HEK293T (cell line): ENCODE data around the gene RPL7L1.

Experiments
- CTCF ChIA-PET: fragments of 350-600 bp; formaldehyde crosslinking; extraction: SDS; loops from one replicate; lab custom pipeline; 2021; ENCODE audit warnings: antibody characterized with exemption, inconsistent platforms; lab: Yijun Ruan, JAX
- POLR2A ChIA-PET: fragments of 350-600 bp; formaldehyde crosslinking; extraction: SDS; loops from one replicate; lab custom pipeline; 2020; ENCODE audit warnings: antibody characterized with exemption, inconsistent platforms; lab: Yijun Ruan, JAX
- DNase-seq: peaks from one replicate; pipeline ENCODE4 v3.0.0; 2012; ENCODE audit warnings: mixed read lengths; ENCODE audit errors: extremely low spot score
- ARNT ChIP-seq: fragments of 450-650 bp; IDR thresholded peaks from 2 replicates; pipeline ENCODE4 v1.6.1; 2017; ENCODE audit warnings: mild to moderate bottlenecking
- BHLHE40 ChIP-seq: fragments of 450-650 bp; IDR thresholded peaks from 2 replicates; pipeline ENCODE4 v1.6.1; 2016; ENCODE audit warnings: mild to moderate bottlenecking, moderate library complexity, borderline replicate concordance
- CTBP1 ChIP-seq: fragments of 450-650 bp; IDR thresholded peaks from 2 replicates; pipeline ENCODE4 v1.6.1; 2016; ENCODE audit warnings: borderline replicate concordance
- ELF4 ChIP-seq: fragments of 450-650 bp; IDR thresholded peaks from 2 replicates; pipeline ENCODE4 v1.6.1; 2017; ENCODE audit warnings: antibody characterized with exemption
- FOXA1 ChIP-seq: fragments of 450-650 bp; IDR thresholded peaks from 2 replicates; pipeline ENCODE4 v1.6.1; 2016; ENCODE audit warnings: mild to moderate bottlenecking
- FOXK2 ChIP-seq: fragments of 450-650 bp; IDR thresholded peaks from 2 replicates; pipeline ENCODE4 v1.6.1; 2016; ENCODE audit warnings: mild to moderate bottlenecking
- FOXM1 ChIP-seq: fragments of 450-650 bp; IDR thresholded peaks from 2 replicates; pipeline ENCODE4 v1.6.1; 2017; ENCODE audit warnings: mild to moderate bottlenecking, borderline replicate concordance
- HDGF ChIP-seq: fragments of 450-650 bp; IDR thresholded peaks from 2 replicates; pipeline ENCODE4 v1.6.1; 2017; ENCODE audit warnings: antibody characterized with exemption, borderline replicate concordance
- L3MBTL2 ChIP-seq: fragments of 450-650 bp; conservative IDR thresholded peaks from 2 replicates; pipeline ENCODE4 v1.6.1; 2016; ENCODE audit warnings: mild to moderate bottlenecking
- LEF1 ChIP-seq: fragments of 450-650 bp; IDR thresholded peaks from 2 replicates; pipeline ENCODE4 v1.6.1; 2017; ENCODE audit warnings: mild to moderate bottlenecking, borderline replicate concordance
- NFRKB ChIP-seq: fragments of 450-650 bp; IDR thresholded peaks from 2 replicates; pipeline ENCODE4 v1.6.1; 2016; ENCODE audit warnings: mild to moderate bottlenecking, moderate library complexity
- PKNOX1 ChIP-seq: fragments of 450-650 bp; IDR thresholded peaks from 2 replicates; pipeline ENCODE4 v1.6.1; 2016
- SP1 ChIP-seq: fragments of 450-650 bp; IDR thresholded peaks from 2 replicates; pipeline ENCODE4 v1.6.1; 2017
- SUZ12 ChIP-seq: fragments of 450-650 bp; IDR thresholded peaks from 2 replicates; pipeline ENCODE4 v1.6.1; 2016; ENCODE audit warnings: mild to moderate bottlenecking
- TARDBP ChIP-seq: fragments of 450-650 bp; IDR thresholded peaks from 2 replicates; pipeline ENCODE4 v1.6.1; 2016
- ZNF384 ChIP-seq: fragments of 450-650 bp; IDR thresholded peaks from 2 replicates; pipeline ENCODE4 v1.6.1; 2016

Gene RPL7L1

DNA sequence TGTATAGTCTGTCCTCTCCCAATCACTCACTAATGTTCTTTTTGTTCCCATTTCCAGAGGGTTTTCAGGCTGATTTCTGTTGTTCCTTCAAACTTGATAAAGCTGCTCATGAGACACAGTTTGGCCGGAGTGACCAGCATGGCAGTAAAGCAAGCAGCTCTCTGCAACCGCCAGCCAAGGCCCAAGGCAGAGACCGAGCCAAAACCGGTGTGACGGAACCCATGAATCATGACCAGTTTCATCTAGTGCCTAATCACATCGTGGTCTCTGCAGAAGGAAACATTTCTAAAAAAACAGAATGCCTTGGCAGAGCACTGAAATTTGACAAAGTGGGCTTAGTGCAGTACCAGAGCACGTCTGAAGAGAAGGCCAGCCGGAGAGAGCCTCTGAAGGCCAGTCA is 14.8 kb upstream of the RPL7L1 start:
- ChIA-PET CTCF (interaction anchor here (0.5 to 0.6 kb wide), 2 partner anchors 139 to 146 kb away, joined by 3 read pairs; no protein-coding TSS in a partner anchor), POLR2A (no interaction called here)
- TF ChIP-seq ELF4: no peak
- no peak for TF ChIP-seq SP1
- TF ChIP-seq SUZ12: no peak
- TF ChIP-seq HDGF: no peak
- TF ChIP-seq CTBP1: no peak
- no peak for TF ChIP-seq NFRKB
- no peak for TF ChIP-seq ARNT
- TF ChIP-seq PKNOX1: no peak
- TF ChIP-seq LEF1: no peak
- no peak for TF ChIP-seq FOXA1
- TF ChIP-seq BHLHE40: no peak
- TF ChIP-seq FOXM1: no peak
- no peak for TF ChIP-seq TARDBP
- no peak for TF ChIP-seq FOXK2
- no peak for TF ChIP-seq L3MBTL2
- TF ChIP-seq ZNF384: no peak
- DNase-seq: no peak

GRCh38 chr6:42870145-42870936 is 9.1 kb upstream of the RPL7L1 start:
- no peak for DNase-seq
- POLR2A ChIA-PET: interaction anchor here (2.6 kb wide), 1 partner anchor 9 kb away, joined by 8 read pairs; the partner anchor contains the start of gene RPL7L1
- CTCF ChIA-PET: no interaction called here
- TF ChIP-seq PKNOX1: no peak
- TF ChIP-seq LEF1: no peak
- no peak for TF ChIP-seq ARNT
- no peak for TF ChIP-seq CTBP1
- TF ChIP-seq L3MBTL2: no peak
- no peak for TF ChIP-seq ZNF384
- no peak for TF ChIP-seq ELF4
- TF ChIP-seq TARDBP: no peak
- TF ChIP-seq SUZ12: no peak
- TF ChIP-seq NFRKB: no peak
- TF ChIP-seq SP1: no peak
- no peak for TF ChIP-seq FOXM1
- no peak for TF ChIP-seq FOXA1
- no peak for TF ChIP-seq HDGF
- TF ChIP-seq BHLHE40: no peak

DNA sequence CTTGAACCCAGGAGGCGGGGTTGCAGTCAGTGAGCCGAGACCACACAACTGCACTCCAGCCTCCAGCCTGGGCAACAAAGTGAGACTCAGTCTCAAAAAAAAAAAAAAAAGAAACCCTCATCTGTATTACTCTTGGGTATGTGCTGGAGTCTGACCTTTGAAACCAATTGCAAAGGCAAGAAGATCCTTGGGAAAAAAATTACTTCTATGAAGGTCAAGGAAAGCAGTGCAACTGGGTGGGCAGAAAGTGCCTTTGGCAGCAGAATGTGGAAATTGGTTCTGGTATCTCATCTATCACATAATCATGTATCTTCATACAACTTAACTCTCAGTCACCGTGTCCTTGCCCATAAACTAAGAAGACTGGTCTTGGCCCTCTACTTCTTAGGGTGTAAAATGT is 7.7 kb upstream of the RPL7L1 start:
- POLR2A ChIA-PET: no interaction called here
- CTCF ChIA-PET: no interaction called here
- TF ChIP-seq ELF4 (no peak), PKNOX1 (no peak), HDGF (no peak), TARDBP (no peak), NFRKB (no peak), CTBP1 (no peak)
- no peak for DNase-seq

DNA sequence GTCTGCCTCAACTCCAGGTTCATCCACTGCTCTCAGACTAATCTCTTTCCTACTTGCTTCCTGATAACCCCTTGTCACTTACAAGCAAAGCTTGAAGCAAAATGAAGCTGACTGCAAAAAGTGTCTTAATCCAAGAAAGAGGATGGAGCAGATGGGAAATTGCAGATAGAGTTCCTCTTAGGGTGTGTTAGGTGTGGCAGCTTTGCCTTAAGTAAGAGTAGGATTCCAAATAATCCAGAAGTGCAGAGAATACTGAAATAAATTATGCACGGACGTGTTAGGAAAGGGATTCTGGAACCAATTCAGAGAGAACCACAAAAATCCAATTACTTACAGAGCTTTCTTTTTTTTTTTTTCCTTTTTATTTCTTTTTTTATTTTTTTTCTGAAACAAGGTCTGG is 6.1 kb upstream of the RPL7L1 start:
- ChIA-PET CTCF (interaction anchor here (0.8 to 1.0 kb wide), 3 partner anchors 10 to 147 kb away, joined by 3 read pairs; no protein-coding TSS in a partner anchor), POLR2A (interaction anchor here (1.4 to 1.7 kb wide), 2 partner anchors 90 to 127 kb away, joined by 3 to 4 read pairs; no protein-coding TSS in a partner anchor)
- DNase-seq: no peak

More for the DNA sequence above, 6.1 kb upstream of the RPL7L1 start:
- TF ChIP-seq PKNOX1 (no peak), FOXA1 (no peak), ELF4 (no peak), L3MBTL2 (no peak), TARDBP (no peak), SUZ12 (no peak), CTBP1 (no peak), HDGF (no peak), NFRKB (no peak), FOXK2 (no peak), LEF1 (no peak), BHLHE40 (no peak), ARNT (no peak), ZNF384 (no peak), SP1 (no peak), FOXM1 (no peak)
